Thoracic aorta (tissue), 2 donors: ENCODE results near the gene WEE2. TPM values are rescaled to one million over a fixed set of nuclear protein-coding genes. Genes with fewer than 3 reads are reported as not detected.

Experiments
- ATAC-seq: fragments of 150-250 bp; one replicate; pipeline ENCODE4 v1.8.0; 2017; ENCODE audit warnings: low read depth; ENCODE audit not compliant: insufficient number of reproducible peaks, low FRiP score
- DNase-seq: peaks from one replicate; pipeline ENCODE4 v3.0.0-alpha.2; 2020; ENCODE audit warnings: low spot score
- H3K27ac ChIP-seq, 2 donors: fragments of 200-600 bp; sonication (generic); 1 replicate in 1 of 2; 2 replicates in 1 of 2; pipeline ENCODE4 v1.5.1; 2016; ENCODE audit warnings: mild to moderate bottlenecking in 2 of 2, moderate library complexity in 2 of 2
- H3K27me3 ChIP-seq: fragments of 200-600 bp; sonication (generic); replicated peaks from 2 replicates; pipeline ENCODE4 v1.6.0; 2016; ENCODE audit warnings: mild to moderate bottlenecking; ENCODE audit not compliant: insufficient read depth
- H3K36me3 ChIP-seq: fragments of 200-600 bp; sonication (generic); one replicate; pipeline ENCODE4 v1.5.1; 2016
- H3K4me1 ChIP-seq, 2 donors: fragments of 200-600 bp; sonication (generic); 1 replicate in 1 of 2; 2 replicates in 1 of 2; pipeline versions ENCODE4 v1.5.1 to v1.6.0; 2016; ENCODE audit warnings: low read depth in 2 of 2, mild to moderate bottlenecking in 1 of 2; ENCODE audit not compliant: control insufficient read depth in 1 of 2
- H3K4me3 ChIP-seq: fragments of 200-600 bp; sonication (generic); 2 replicates; pipeline ENCODE4 v1.5.1; 2016; ENCODE audit warnings: mild to moderate bottlenecking
- H3K9me3 ChIP-seq: fragments of 200-600 bp; sonication (generic); 2 replicates; pipeline ENCODE4 v1.5.1; 2016
- total RNA-seq, 2 donors: library from RNA; depleted of rRNA; stranded (reverse); fragments of >200 nt; gene quantifications; one replicate each; pipeline versions ENCODE4 v1.1.0 to v1.2.3, GENCODE V29; 2016
- TF ChIP-seq, protein P1 (sequence below): fragments of 200-600 bp; sonication (generic); IDR thresholded peaks from one replicate; pipeline ENCODE4 v1.5.1; 2019; ENCODE audit warnings: antibody characterized with exemption

WEE2 gene
- total RNA-seq, 2 donors from 2014 or later: not detected

DNA sequence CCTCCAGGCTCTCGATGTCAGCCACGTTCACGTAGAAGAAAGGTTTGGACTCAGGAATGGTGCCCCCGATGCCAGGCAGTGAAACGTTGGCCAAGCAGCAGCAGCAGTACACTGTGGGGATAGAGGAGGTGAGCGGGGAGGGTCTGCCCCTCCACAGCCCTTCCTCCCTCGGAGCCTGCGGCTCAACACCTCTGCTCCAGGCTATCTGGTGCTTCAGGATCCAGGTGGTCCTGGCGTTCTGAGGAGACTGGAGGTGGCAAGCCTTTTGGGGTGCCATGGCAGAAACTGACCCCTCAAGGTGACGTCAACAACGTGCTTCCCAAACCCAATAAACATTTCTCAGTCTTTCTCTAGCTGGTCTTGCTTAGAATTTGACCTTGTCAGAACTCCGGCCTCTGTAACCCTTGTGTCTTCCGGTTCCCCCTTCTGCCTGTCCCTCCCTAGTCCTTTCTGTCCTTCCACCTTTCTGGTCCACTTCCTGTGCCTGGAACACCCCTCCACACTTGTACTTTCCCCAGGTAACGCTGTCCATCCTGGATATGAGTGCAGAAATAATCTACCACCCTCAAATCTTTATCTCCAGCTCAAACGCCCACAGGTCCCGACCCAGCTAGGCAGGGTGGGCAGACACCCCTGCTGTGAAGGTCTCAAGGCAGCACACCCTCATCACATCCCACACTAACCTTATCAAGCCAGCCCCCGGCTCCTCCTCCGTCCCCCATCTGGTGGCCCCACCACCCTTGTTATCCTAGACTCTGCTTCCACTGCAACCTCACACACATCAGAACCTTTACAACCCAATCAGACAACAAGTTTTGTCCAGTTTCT is 42.7 kb upstream of the WEE2 start:
- TF ChIP-seq, protein P1, sequence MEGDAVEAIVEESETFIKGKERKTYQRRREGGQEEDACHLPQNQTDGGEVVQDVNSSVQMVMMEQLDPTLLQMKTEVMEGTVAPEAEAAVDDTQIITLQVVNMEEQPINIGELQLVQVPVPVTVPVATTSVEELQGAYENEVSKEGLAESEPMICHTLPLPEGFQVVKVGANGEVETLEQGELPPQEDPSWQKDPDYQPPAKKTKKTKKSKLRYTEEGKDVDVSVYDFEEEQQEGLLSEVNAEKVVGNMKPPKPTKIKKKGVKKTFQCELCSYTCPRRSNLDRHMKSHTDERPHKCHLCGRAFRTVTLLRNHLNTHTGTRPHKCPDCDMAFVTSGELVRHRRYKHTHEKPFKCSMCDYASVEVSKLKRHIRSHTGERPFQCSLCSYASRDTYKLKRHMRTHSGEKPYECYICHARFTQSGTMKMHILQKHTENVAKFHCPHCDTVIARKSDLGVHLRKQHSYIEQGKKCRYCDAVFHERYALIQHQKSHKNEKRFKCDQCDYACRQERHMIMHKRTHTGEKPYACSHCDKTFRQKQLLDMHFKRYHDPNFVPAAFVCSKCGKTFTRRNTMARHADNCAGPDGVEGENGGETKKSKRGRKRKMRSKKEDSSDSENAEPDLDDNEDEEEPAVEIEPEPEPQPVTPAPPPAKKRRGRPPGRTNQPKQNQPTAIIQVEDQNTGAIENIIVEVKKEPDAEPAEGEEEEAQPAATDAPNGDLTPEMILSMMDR: no peak
- Histone ChIP-seq H3K27ac (no peak overlapping the region), H3K4me3 (no peak overlapping the region), H3K9me3 (no peaks in the 10 kb centered on the region), H3K4me1 (no peaks in the 10 kb centered on the region), H3K36me3 (peaks cover 37% of the 10 kb centered on the region), H3K27me3 (no peaks in the 10 kb centered on the region)
- ATAC-seq (no peak), DNase-seq (no peak)

DNA sequence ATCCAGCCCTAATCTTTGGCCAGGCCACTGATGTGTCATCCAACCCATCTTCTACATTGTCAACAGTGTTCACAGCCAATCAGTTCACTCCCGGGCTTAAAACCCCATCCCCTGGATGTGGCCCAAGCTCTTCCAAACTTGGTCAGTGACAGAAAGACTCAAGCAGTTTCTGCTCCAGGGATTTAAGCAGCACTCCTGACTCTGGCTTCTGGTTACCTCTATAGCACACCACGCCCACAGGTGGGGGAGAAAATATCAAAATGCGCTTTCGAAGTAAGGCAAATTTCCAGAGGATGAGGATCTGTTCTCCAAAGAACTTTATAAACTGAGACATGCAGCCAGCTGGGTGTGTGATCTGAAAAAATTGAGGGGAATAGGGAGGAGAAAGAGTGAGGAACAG is 42.1 kb upstream of the WEE2 start:
- Histone ChIP-seq H3K27ac (no peak overlapping the region), H3K9me3 (no peaks in the 10 kb centered on the region), H3K4me1 (no peaks in the 10 kb centered on the region), H3K27me3 (no peaks in the 10 kb centered on the region), H3K36me3 (peaks cover 37% of the 10 kb centered on the region), H3K4me3 (no peak overlapping the region)
- DNase-seq (no peak), ATAC-seq (no peak)
- TF ChIP-seq, protein P1: no peak

DNA sequence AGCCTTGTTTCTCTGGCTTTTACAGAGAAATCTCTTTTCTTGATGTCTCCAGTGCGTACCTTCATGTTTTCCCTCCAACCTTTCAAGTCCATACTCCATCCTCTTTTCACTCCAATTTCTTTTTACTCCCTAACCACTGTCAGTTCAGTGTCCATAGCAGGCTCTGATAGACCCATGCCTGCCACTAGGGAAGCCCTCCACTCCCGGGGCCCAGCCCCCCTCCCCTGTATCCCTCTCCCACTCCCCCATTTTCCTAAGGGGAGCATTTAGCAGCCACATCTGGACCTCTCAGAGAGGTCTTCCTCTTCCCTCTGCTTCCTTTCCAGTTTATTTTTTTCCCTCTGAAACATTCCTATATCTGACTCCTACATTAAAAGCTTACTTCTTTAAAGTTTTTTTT is 39.3 kb upstream of the WEE2 start:
- DNase-seq (no peak), ATAC-seq (no peak)
- peaks cover 26% of the 10 kb centered on the region for H3K36me3 ChIP-seq
- H3K4me3 ChIP-seq: no peak overlapping the region
- no peak overlapping the region for H3K27ac ChIP-seq
- H3K4me1 ChIP-seq: peaks cover 0 to 9% of the 10 kb centered on the region in 2 donors
- no peaks in the 10 kb centered on the region for H3K27me3 ChIP-seq
- TF ChIP-seq, protein P1: no peak
- H3K9me3 ChIP-seq: no peaks in the 10 kb centered on the region

GRCh38 chr7:141671705-141672496 is 36.3 kb upstream of the WEE2 start:
- TF ChIP-seq, protein P1: no peak
- H3K36me3 ChIP-seq: peaks cover 3% of the 10 kb centered on the region

DNA sequence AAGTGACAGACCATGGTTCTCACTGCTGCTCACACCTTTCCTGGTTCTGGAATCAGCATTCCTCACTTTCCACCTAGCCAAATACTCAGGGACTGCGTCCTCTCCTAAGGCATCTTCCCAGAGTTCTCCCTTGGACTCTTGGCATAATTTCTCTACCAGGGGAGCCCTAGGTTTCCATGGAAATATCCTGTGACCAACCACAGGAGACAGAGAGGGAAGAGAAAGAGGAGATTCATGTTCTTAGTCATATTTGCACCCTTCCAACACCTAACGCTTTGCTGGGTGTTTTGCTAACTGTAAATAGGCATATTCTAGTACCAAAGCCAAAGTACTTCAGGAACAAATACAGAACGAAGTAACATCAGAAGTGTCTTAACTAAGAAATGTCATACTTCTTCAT is 34.8 kb upstream of the WEE2 start:
- H3K27ac ChIP-seq: peak overlapping the region in 1 of 2 donors; percentile 45
- no peaks in the 10 kb centered on the region for H3K9me3 ChIP-seq
- ATAC-seq: no peak
- H3K4me1 ChIP-seq: peaks cover 15 to 36% of the 10 kb centered on the region in 2 donors
- DNase-seq: no peak
- no peaks in the 10 kb centered on the region for H3K27me3 ChIP-seq
- TF ChIP-seq, protein P1: no peak
- H3K36me3 ChIP-seq: peaks cover 3% of the 10 kb centered on the region
- H3K4me3 ChIP-seq: no peak overlapping the region

More at GRCh38 chr7:141671705-141672496, 36.3 kb upstream of the WEE2 start:
- Histone ChIP-seq H3K27ac (no peak overlapping the region), H3K4me3 (no peak overlapping the region), H3K27me3 (no peaks in the 10 kb centered on the region), H3K9me3 (no peaks in the 10 kb centered on the region), H3K4me1 (peaks cover 15 to 36% of the 10 kb centered on the region in 2 donors)
- ATAC-seq (no peak), DNase-seq (no peak)
